Measurements from ENCODE around the gene APPBP2.
"Not testable (repeated sequence)": the region's sequence is repeated elsewhere in the genome, so short reads cannot be mapped to it uniquely, and the experiment has no call there.

The APPBP2 gene

DNA sequence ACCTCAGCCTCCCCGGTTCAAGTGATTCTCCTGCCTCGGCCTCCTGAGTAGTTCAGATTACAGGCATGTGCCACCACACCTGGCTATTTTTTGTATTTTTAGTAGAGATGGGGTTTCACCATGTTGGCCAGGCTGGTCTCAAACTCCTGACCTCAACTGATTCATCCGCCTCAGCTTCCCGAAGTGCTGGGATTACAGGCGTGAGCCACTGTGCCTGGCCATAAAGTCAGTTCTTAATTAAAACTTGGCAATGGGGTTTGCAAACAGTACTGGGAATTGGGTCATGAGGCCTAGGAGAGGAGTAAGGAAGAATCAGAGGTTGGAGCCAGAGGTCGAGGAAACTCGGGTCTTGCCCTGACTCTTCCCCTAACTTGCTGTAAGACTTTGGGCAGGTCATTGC lies 95.5 kb downstream of the APPBP2 start:
- H3K9me3 ChIP-seq (ENCODE audit: control extremely low read depth in 1 of 5, control insufficient read depth in 4 of 5, insufficient read depth in 2 of 5, low read depth in 1 of 5, low read length in 4 of 5); DNase-seq; H3K4me3 ChIP-seq (ENCODE audit: control insufficient read depth in 1 of 7, extremely low read depth in 1 of 7, insufficient read depth in 4 of 7, low read depth in 2 of 7, low read length in 6 of 7); POLR2A ChIA-PET; H3K27me3 ChIP-seq (replicated peaks in 2 of 5; ENCODE audit: control insufficient read depth in 4 of 5, insufficient read depth in 5 of 5, low read length in 4 of 5); H3K36me3 ChIP-seq (ENCODE audit: control insufficient read depth in 4 of 4, insufficient read depth in 4 of 4, low read length in 3 of 4); H3K4me1 ChIP-seq (ENCODE audit: control extremely low read depth in 1 of 4, control insufficient read depth in 4 of 4, insufficient read depth in 4 of 4, low read length in 3 of 4); CTCF ChIA-PET; H3K27ac ChIP-seq (ENCODE audit: insufficient read depth in 1 of 2, low read depth in 1 of 2, low read length in 2 of 2, poor library complexity in 1 of 2, severe bottlenecking in 2 of 2): not testable (repeated sequence)
- 97% methylated on average over 7 of the region's 7 CpGs for WGBS (ENCODE audit: insufficient coverage)

DNA sequence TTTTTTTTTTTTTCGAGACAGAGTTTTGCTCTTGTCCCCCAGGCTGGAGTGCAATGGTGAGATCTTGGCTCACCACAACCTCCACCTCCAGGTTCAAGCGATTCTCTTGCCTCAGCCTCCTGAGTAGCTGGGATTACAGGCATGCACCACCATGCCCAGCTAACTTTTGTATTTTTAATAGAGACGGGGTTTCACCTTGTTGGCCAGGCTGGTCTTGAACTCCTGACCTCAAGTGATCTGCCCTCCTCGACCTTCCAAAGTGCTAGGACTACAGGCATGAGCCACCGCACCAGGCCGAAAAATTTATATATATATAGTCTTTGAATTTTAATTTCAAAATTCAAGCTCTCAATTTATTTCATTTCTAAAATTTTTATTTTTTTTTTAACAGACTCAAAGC lies 97.6 kb downstream of the APPBP2 start:
- ChIA-PET CTCF (interaction anchor here (1.4 kb wide), 1 partner anchor 183 kb away, joined by 3 read pairs; no protein-coding TSS in a partner anchor), POLR2A (interaction anchor here (0.5 to 0.6 kb wide), 2 partner anchors 253 to 1080 kb away, joined by 3 to 4 read pairs; no protein-coding TSS in a partner anchor)
- WGBS (ENCODE audit: insufficient coverage) = 92% methylated on average over 2 of the region's 6 CpGs
- H3K27me3 ChIP-seq (replicated peaks in 2 of 5; ENCODE audit: control insufficient read depth in 4 of 5, insufficient read depth in 5 of 5, low read length in 4 of 5); H3K27ac ChIP-seq (ENCODE audit: insufficient read depth in 1 of 2, low read depth in 1 of 2, low read length in 2 of 2, poor library complexity in 1 of 2, severe bottlenecking in 2 of 2); H3K4me3 ChIP-seq (ENCODE audit: control insufficient read depth in 1 of 7, extremely low read depth in 1 of 7, insufficient read depth in 4 of 7, low read depth in 2 of 7, low read length in 6 of 7); H3K4me1 ChIP-seq (ENCODE audit: control extremely low read depth in 1 of 4, control insufficient read depth in 4 of 4, insufficient read depth in 4 of 4, low read length in 3 of 4); H3K9me3 ChIP-seq (ENCODE audit: control extremely low read depth in 1 of 5, control insufficient read depth in 4 of 5, insufficient read depth in 2 of 5, low read depth in 1 of 5, low read length in 4 of 5); H3K36me3 ChIP-seq (ENCODE audit: control insufficient read depth in 4 of 4, insufficient read depth in 4 of 4, low read length in 3 of 4); DNase-seq: not testable (repeated sequence)

DNA sequence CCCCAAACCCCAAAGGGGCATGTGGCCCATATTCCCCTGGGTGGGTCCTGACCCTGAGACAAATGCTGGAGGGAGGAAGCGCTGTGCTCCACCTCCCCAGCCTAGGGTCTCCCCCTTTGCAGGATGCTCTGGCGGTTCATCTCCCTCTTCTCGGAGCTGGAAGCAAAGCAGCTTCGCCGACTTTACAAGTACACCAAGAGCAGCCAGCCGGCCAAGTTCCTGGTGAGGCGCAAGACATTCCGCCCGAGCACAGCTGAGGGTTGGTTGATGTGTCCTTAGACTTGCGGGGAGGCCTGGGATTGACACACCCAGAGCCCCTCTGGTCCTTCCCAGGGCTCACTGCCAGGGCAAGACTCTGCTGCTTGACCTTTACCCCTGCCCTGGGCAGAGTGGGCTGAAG lies 99.4 kb downstream of the APPBP2 start:
- 96% methylated on average over 10 of the region's 10 CpGs for WGBS (ENCODE audit: insufficient coverage)
- Histone ChIP-seq H3K9me3 (ENCODE audit: control extremely low read depth in 1 of 5, control insufficient read depth in 4 of 5, insufficient read depth in 2 of 5, low read depth in 1 of 5, low read length in 4 of 5) (no peaks in the 10 kb centered on the region), H3K4me1 (ENCODE audit: control extremely low read depth in 1 of 4, control insufficient read depth in 4 of 4, insufficient read depth in 4 of 4, low read length in 3 of 4) (peaks cover 2 to 8% (median 7%) of the 10 kb centered on the region in 4 experiments), H3K36me3 (ENCODE audit: control insufficient read depth in 4 of 4, insufficient read depth in 4 of 4, low read length in 3 of 4) (no peaks in the 10 kb centered on the region), H3K27ac (ENCODE audit: insufficient read depth in 1 of 2, low read depth in 1 of 2, low read length in 2 of 2, poor library complexity in 1 of 2, severe bottlenecking in 2 of 2) (no peak overlapping the region), H3K4me3 (ENCODE audit: control insufficient read depth in 1 of 7, extremely low read depth in 1 of 7, insufficient read depth in 4 of 7, low read depth in 2 of 7, low read length in 6 of 7) (no peak overlapping the region), H3K27me3 (replicated peaks in 2 of 5; ENCODE audit: control insufficient read depth in 4 of 5, insufficient read depth in 5 of 5, low read length in 4 of 5) (no peaks in the 10 kb centered on the region)
- ChIA-PET CTCF (no interaction called here), POLR2A (no interaction called here)
- no peak for DNase-seq

DNA sequence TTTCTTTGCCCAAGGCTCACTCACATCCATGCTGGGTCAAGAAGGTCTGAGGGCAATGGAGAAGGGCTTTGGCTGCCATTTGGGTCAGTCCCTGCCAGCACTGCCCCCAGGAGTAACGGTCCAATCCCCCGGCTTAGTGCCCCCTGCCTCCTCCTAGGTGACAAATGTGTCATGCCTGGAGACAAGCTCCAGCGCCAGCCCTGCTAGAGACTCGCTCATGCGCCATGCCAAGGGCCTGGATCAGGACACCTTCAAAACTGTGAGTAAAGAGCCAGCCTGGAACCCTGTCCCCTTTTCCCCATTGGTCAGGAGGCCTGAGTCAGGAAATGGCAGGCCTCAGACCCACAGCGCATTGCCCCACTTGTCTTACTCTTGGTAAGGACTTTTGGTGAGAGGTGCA lies 100.4 kb downstream of the APPBP2 start:
- Histone ChIP-seq H3K9me3 (ENCODE audit: control extremely low read depth in 1 of 5, control insufficient read depth in 4 of 5, insufficient read depth in 2 of 5, low read depth in 1 of 5, low read length in 4 of 5) (no peaks in the 10 kb centered on the region), H3K27me3 (replicated peaks in 2 of 5; ENCODE audit: control insufficient read depth in 4 of 5, insufficient read depth in 5 of 5, low read length in 4 of 5) (no peaks in the 10 kb centered on the region), H3K4me1 (ENCODE audit: control extremely low read depth in 1 of 4, control insufficient read depth in 4 of 4, insufficient read depth in 4 of 4, low read length in 3 of 4) (peaks cover 5 to 17% (median 10%) of the 10 kb centered on the region in 4 experiments), H3K36me3 (ENCODE audit: control insufficient read depth in 4 of 4, insufficient read depth in 4 of 4, low read length in 3 of 4) (no peaks in the 10 kb centered on the region), H3K4me3 (ENCODE audit: control insufficient read depth in 1 of 7, extremely low read depth in 1 of 7, insufficient read depth in 4 of 7, low read depth in 2 of 7, low read length in 6 of 7) (no peak overlapping the region), H3K27ac (ENCODE audit: insufficient read depth in 1 of 2, low read depth in 1 of 2, low read length in 2 of 2, poor library complexity in 1 of 2, severe bottlenecking in 2 of 2) (no peak overlapping the region)
- CTCF ChIA-PET = no interaction called here
- 93% methylated on average over 6 of the region's 6 CpGs for WGBS (ENCODE audit: insufficient coverage)
- no peak for DNase-seq
- POLR2A ChIA-PET = no interaction called here

DNA sequence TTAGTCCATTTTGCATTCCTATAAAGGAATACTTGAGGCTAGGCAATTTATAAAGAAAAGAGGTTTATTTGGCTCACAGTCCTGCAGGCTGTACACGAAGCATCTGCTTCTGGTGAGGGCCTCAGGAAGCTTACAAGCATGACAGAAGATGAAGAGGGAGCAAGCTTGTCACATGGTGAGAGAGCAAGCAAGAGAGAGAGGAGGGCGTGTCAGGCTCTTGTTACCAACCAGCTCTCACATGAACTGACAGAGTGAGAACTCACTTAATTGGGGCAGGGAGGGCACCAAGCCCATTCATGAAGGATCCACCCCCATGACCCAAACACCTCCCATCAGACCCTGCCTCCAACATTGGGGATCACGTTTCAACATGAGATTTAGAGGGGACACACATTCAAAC lies 102.2 kb downstream of the APPBP2 start:
- no peaks in the 10 kb centered on the region for H3K36me3 ChIP-seq (ENCODE audit: control insufficient read depth in 4 of 4, insufficient read depth in 4 of 4, low read length in 3 of 4)
- H3K9me3 ChIP-seq (ENCODE audit: control extremely low read depth in 1 of 5, control insufficient read depth in 4 of 5, insufficient read depth in 2 of 5, low read depth in 1 of 5, low read length in 4 of 5) = no peaks in the 10 kb centered on the region
- ChIA-PET CTCF (interaction anchor here (0.6 to 1.2 kb wide), 2 partner anchors 30 to 133 kb away, joined by 3 read pairs; no protein-coding TSS in a partner anchor), POLR2A (interaction anchor here (0.7 kb wide), 1 partner anchor 19 kb away, joined by 3 read pairs; no protein-coding TSS in a partner anchor)
- H3K4me3 ChIP-seq (ENCODE audit: control insufficient read depth in 1 of 7, extremely low read depth in 1 of 7, insufficient read depth in 4 of 7, low read depth in 2 of 7, low read length in 6 of 7) = no peak overlapping the region
- no peak overlapping the region for H3K27ac ChIP-seq (ENCODE audit: insufficient read depth in 1 of 2, low read depth in 1 of 2, low read length in 2 of 2, poor library complexity in 1 of 2, severe bottlenecking in 2 of 2)
- 100% methylated on average over 2 of the region's 3 CpGs for WGBS (ENCODE audit: insufficient coverage)
- peaks cover 5 to 20% (median 10%) of the 10 kb centered on the region in 4 experiments for H3K4me1 ChIP-seq (ENCODE audit: control extremely low read depth in 1 of 4, control insufficient read depth in 4 of 4, insufficient read depth in 4 of 4, low read length in 3 of 4)
- H3K27me3 ChIP-seq (replicated peaks in 2 of 5; ENCODE audit: control insufficient read depth in 4 of 5, insufficient read depth in 5 of 5, low read length in 4 of 5) = no peaks in the 10 kb centered on the region
- no peak for DNase-seq

DNA sequence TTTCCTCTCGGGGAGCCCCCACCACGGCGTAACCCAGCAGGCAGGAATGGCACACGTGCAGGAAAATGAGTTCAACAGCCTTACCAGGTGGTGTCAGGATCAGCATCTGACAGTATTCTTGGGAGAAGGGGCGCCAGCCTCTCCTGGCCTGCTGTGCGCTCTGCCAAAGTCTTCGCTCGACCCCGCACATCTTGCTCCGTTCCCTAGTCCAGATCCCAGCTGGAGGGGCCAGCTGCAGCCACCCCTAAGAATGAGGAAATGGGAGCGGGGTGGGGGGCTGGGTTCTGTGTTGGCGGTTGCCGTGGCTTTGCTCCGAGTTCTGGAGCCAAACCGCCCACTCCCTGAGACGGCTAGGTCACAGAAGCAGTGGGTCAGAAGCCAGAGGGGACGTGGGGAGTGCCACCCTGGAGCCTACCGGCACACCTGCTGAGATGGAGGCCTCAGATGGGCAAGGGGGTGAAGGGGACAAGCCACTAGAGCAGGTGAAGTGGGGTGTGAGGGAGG lies 103.8 kb downstream of the APPBP2 start, which contains the start of gene CHCT1:
Gene CHCT1 (plus strand): TSS at position 328 of the 504 bp plus-strand sequence. CDS start 104 bp downstream, at position 432.
- WGBS (ENCODE audit: insufficient coverage) = 59% methylated on average over 11 of the region's 18 CpGs
- ChIA-PET CTCF (interaction anchor here (0.9 to 1.3 kb wide), 3 partner anchors 16 to 261 kb away, joined by 3 to 4 read pairs (median 4); partner anchors contain the start of gene USP32), POLR2A (no interaction called here)
- no peaks in the 10 kb centered on the region for H3K36me3 ChIP-seq (ENCODE audit: control insufficient read depth in 4 of 4, insufficient read depth in 4 of 4, low read length in 3 of 4)
- peaks cover 5 to 20% (median 10%) of the 10 kb centered on the region in 4 experiments for H3K4me1 ChIP-seq (ENCODE audit: control extremely low read depth in 1 of 4, control insufficient read depth in 4 of 4, insufficient read depth in 4 of 4, low read length in 3 of 4)
- no peak for DNase-seq
- no peaks in the 10 kb centered on the region for H3K9me3 ChIP-seq (ENCODE audit: control extremely low read depth in 1 of 5, control insufficient read depth in 4 of 5, insufficient read depth in 2 of 5, low read depth in 1 of 5, low read length in 4 of 5)
- H3K4me3 ChIP-seq (ENCODE audit: control insufficient read depth in 1 of 7, extremely low read depth in 1 of 7, insufficient read depth in 4 of 7, low read depth in 2 of 7, low read length in 6 of 7) = peak within 1 kb of the TSS; percentile 45 to 82 (median 70)
- no peaks in the 10 kb centered on the region for H3K27me3 ChIP-seq (replicated peaks in 2 of 5; ENCODE audit: control insufficient read depth in 4 of 5, insufficient read depth in 5 of 5, low read length in 4 of 5)
- H3K27ac ChIP-seq (ENCODE audit: insufficient read depth in 1 of 2, low read depth in 1 of 2, low read length in 2 of 2, poor library complexity in 1 of 2, severe bottlenecking in 2 of 2) = peak within 1 kb of the TSS in 1 of 2 experiments; percentile 68

DNA sequence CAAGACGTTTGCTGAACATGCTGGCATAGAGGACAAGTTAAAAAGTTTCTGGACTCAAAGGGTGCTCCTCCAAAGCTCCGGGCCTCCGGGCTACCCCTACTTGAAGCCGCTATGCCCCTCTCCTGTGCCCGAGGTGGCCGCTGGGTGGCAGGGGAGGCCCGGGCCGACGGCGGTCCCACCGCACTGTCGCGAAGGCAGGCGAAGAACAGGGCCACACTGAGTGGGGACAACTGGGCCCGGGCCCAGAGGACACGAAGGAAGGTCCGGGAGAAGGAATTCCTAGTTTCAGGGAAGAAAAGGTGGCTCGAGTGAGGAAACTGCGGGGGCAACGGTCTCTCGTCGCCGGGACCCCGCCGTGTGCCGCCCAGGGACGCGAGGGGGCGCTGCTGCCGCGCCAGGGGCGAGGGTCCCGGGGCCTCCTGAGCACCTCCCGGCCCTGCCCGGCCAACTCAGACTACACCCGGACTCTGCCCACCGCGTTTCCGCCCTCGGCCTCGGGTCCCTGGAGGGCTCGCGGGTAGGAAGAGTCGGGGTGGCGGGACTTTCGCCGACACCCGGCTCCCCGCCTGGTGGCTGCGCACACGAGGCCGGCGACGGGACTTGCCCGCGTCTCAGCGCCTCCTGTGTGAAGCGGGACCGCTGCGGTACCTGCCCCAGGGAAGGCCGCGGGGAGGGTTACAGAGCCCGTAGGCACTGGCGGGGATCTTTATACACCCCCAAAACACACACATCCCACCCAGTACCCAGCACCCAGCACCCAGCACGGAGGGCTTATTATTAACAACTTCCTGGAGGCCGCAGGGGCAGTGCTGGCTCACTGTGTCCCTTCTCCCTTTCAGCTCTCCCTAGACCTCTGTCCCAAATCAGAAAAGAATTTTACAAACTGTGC lies 104.5 kb downstream of the APPBP2 start:
- H3K36me3 ChIP-seq (ENCODE audit: control insufficient read depth in 4 of 4, insufficient read depth in 4 of 4, low read length in 3 of 4) = no peaks in the 10 kb centered on the region
- POLR2A ChIA-PET = interaction anchor here (1.0 kb wide), 1 partner anchor 382 kb away, joined by 3 read pairs; no protein-coding TSS in a partner anchor
- peak; percentile 75 to 80 (median 79) for DNase-seq
- H3K4me3 ChIP-seq (ENCODE audit: control insufficient read depth in 1 of 7, extremely low read depth in 1 of 7, insufficient read depth in 4 of 7, low read depth in 2 of 7, low read length in 6 of 7) = peak overlapping the region; percentile 45 to 82 (median 70)
- H3K4me1 ChIP-seq (ENCODE audit: control extremely low read depth in 1 of 4, control insufficient read depth in 4 of 4, insufficient read depth in 4 of 4, low read length in 3 of 4) = peaks cover 5 to 20% (median 10%) of the 10 kb centered on the region in 4 experiments
- CTCF ChIA-PET = interaction anchor here (0.6 to 1.3 kb wide), 11 partner anchors 9 to 783 kb away, joined by 3 to 7 read pairs (median 4); partner anchors contain the start of gene USP32
- under 1% methylated on average over 44 of the region's 66 CpGs for WGBS (ENCODE audit: insufficient coverage)
- H3K27me3 ChIP-seq (replicated peaks in 2 of 5; ENCODE audit: control insufficient read depth in 4 of 5, insufficient read depth in 5 of 5, low read length in 4 of 5) = no peaks in the 10 kb centered on the region
- H3K9me3 ChIP-seq (ENCODE audit: control extremely low read depth in 1 of 5, control insufficient read depth in 4 of 5, insufficient read depth in 2 of 5, low read depth in 1 of 5, low read length in 4 of 5) = no peaks in the 10 kb centered on the region
- peak overlapping the region in 1 of 2 experiments; percentile 68 for H3K27ac ChIP-seq (ENCODE audit: insufficient read depth in 1 of 2, low read depth in 1 of 2, low read length in 2 of 2, poor library complexity in 1 of 2, severe bottlenecking in 2 of 2)
